Psoas muscle (tissue), 8 donors: ENCODE data around the gene SMARCA2. TPM values are rescaled to one million over a fixed set of nuclear protein-coding genes. Genes with fewer than 3 reads are reported as not detected.
A peak's percentile ranks its signal among the peaks of the same experiment; 100 is the strongest.

Experiments
- ATAC-seq, 4 donors: fragments of 200-7000 bp; cut with Tn5 transposase; one replicate each; pipeline ENCODE4 v1.9.1; 2020; ENCODE audit warnings: moderate library complexity in 3 of 4, mild to moderate bottlenecking in 2 of 4
- DNase-seq, 2 donors: peaks; one replicate each; pipeline ENCODE4 v3.0.0-alpha.2; 2020
- H3K27ac ChIP-seq: fragments of 200-600 bp; one replicate; pipeline ENCODE4 v1.8.0; 2022
- H3K27me3 ChIP-seq, 3 donors: fragments of 200-600 bp in 1 of 3; one replicate each; pipeline versions ENCODE4 v1.6.1 to v1.8.0; 2013 to 2022; ENCODE audit warnings: low read length in 2 of 3, mild to moderate bottlenecking in 2 of 3, moderate library complexity in 1 of 3; ENCODE audit not compliant: insufficient read depth in 3 of 3
- H3K36me3 ChIP-seq, 2 donors: fragments of 200-600 bp in 1 of 2; one replicate each; pipeline versions ENCODE4 v1.6.1 to v1.8.0; 2013 to 2022; ENCODE audit warnings: low read depth in 1 of 2, mild to moderate bottlenecking in 1 of 2, moderate library complexity in 1 of 2; ENCODE audit not compliant: insufficient read depth in 1 of 2
- H3K4me1 ChIP-seq: fragments of 200-600 bp; one replicate; pipeline ENCODE4 v1.8.0; 2022
- H3K4me3 ChIP-seq: fragments of 200-600 bp; one replicate; pipeline ENCODE4 v1.8.0; 2022; ENCODE audit warnings: mild to moderate bottlenecking
- H3K9me3 ChIP-seq: fragments of 200-600 bp; one replicate; pipeline ENCODE4 v1.8.0; 2022
- WGBS, 3 donors: extraction: QIAGEN DNeasy Blood & Tissue Kit; methylation state at CpG; one replicate each; pipeline versions ENCODE4 v1.1.6 to v1.1.7; 2013; 5-methylcytosine and 5-hydroxymethylcytosine counted together
- intact Hi-C, 2 donors: fragments of 100-400 bp; cut with DNase I; formaldehyde crosslinking; loops; one replicate each; pipeline versions ENCODE4 v1.11.0 to v1.14.2; 2022
- polyA plus RNA-seq, 3 donors: library from polyadenylated mRNA; stranded (reverse); fragments of 200-250 nt; gene quantifications; one replicate each; pipeline ENCODE4 v1.2.3, GENCODE V29; 2013
- total RNA-seq, 4 donors: library from RNA; stranded (reverse); fragmentation: NEBNext Ultra II Directional in 2 of 4; extraction: Animal tissue kit (Norgen Biotek cat#: 25700) in 2 of 4; gene quantifications; one replicate each; pipeline versions ENCODE4 v1.2.1 to v1.2.4, GENCODE V29; 2021 to 2023
- TF ChIP-seq, protein P1 (sequence below): fragments of 200-600 bp; IDR thresholded peaks from one replicate; pipeline ENCODE4 v1.8.0; 2022; ENCODE audit warnings: antibody characterized with exemption
- donor health status: healthy with polysubstance abuse.
- donor health status: DM: no; HTN: no; CAD: no; lungs with moderate emphysema.
- donor health status: Bipolar disorder and iron deficiency.
- donor health status: healthy.
- donor health status: DM: yes; HTN: yes; CAD: no.
- donor health status: DM: no; HTN: no; CAD: no.
- donor health status: DM: no; HTN: no; CAD: no.
- donor health status: DM: yes; HTN: yes; CAD: no.

Gene SMARCA2
- total and polyA plus RNA-seq, 7 donors = 13.8 to 97.2 (median 64.6) TPM

DNA sequence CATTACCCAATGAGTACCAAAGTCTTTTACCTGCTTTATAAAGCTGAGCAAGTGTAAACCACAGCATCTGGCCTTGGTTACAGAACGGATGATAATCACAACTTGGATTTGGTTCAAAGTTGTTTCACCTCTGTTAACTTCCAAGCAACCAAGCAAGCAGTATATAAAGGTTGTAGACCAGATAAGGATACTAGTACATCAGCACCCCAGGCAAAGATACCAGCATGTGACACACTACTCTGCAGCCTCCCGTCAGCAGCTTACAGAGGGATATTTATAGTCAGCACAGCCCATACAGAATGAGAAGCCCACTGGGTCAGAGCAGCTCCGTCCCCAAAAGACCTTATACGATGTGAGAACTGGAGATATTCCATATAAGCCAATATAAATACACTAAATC, 193.3 kb downstream of the SMARCA2 start:
- no peak overlapping the region for H3K27ac ChIP-seq
- TF ChIP-seq, protein P1, sequence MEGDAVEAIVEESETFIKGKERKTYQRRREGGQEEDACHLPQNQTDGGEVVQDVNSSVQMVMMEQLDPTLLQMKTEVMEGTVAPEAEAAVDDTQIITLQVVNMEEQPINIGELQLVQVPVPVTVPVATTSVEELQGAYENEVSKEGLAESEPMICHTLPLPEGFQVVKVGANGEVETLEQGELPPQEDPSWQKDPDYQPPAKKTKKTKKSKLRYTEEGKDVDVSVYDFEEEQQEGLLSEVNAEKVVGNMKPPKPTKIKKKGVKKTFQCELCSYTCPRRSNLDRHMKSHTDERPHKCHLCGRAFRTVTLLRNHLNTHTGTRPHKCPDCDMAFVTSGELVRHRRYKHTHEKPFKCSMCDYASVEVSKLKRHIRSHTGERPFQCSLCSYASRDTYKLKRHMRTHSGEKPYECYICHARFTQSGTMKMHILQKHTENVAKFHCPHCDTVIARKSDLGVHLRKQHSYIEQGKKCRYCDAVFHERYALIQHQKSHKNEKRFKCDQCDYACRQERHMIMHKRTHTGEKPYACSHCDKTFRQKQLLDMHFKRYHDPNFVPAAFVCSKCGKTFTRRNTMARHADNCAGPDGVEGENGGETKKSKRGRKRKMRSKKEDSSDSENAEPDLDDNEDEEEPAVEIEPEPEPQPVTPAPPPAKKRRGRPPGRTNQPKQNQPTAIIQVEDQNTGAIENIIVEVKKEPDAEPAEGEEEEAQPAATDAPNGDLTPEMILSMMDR = no peak
- H3K27me3 ChIP-seq = no peaks in the 10 kb centered on the region
- intact Hi-C loops = no loop called here
- H3K4me3 ChIP-seq = no peak overlapping the region
- ATAC-seq (peak in 2 of 4 donors; percentile 53), DNase-seq (no peak)
- 32 to 57% (median 36%) methylated on average over 4 of the region's 4 CpGs for WGBS, 3 donors
- H3K36me3 ChIP-seq = no peaks in the 10 kb centered on the region
- no peaks in the 10 kb centered on the region for H3K9me3 ChIP-seq
- no peaks in the 10 kb centered on the region for H3K4me1 ChIP-seq

DNA sequence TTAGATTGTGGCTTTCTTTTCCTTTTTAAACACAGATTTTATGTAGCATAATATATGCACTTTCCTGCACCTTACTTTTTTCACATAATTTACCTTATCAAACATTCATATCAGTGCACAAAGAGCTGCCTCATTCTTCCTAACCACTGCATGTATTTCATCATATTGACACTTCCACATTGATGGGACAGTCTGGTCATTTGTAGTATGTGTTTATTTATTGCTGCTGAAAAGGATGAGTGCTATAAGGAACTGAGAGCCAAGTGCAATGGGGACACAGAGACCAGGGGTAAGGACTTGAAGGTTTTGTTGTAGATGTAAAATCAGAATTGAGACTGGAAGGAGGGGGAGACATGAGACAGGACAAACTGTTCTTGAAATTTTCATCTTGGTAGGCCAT, 193.8 kb downstream of the SMARCA2 start:
- intact Hi-C loops = no loop called here
- Histone ChIP-seq H3K27me3 (no peaks in the 10 kb centered on the region), H3K4me1 (no peaks in the 10 kb centered on the region), H3K27ac (no peak overlapping the region), H3K4me3 (no peak overlapping the region), H3K36me3 (no peaks in the 10 kb centered on the region), H3K9me3 (no peaks in the 10 kb centered on the region)
- TF ChIP-seq, protein P1 = no peak
- ATAC-seq (no peak), DNase-seq (no peak)

DNA sequence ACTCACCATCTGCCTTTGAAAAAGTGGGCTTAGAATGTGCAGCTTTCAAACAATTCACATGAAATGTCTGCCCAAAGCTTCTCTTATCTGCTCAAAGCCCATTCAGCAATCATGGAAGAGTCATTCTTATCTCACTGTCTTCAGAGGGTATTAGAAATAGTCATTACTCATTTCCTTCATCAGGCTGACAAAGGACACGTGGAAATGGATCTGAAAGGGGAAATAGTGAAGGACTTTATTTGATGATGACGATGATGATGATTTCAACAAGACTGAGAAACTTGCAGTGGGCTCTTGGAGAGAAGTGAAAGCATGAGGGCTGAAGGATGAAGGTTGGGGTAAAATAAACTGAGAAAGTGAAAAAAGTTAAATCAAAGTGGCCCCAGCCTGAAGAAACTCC, 194.3 kb downstream of the SMARCA2 start:
- no peak for ATAC-seq
- intact Hi-C loops = no loop called here
- Histone ChIP-seq H3K4me3 (no peak overlapping the region), H3K36me3 (no peaks in the 10 kb centered on the region), H3K27me3 (no peaks in the 10 kb centered on the region), H3K9me3 (no peaks in the 10 kb centered on the region), H3K4me1 (no peaks in the 10 kb centered on the region), H3K27ac (no peak overlapping the region)
- TF ChIP-seq, protein P1 = no peak
- no peak for DNase-seq
- WGBS, 3 donors = 60 to 73% (median 65%) methylated on average over 2 of the region's 2 CpGs

DNA sequence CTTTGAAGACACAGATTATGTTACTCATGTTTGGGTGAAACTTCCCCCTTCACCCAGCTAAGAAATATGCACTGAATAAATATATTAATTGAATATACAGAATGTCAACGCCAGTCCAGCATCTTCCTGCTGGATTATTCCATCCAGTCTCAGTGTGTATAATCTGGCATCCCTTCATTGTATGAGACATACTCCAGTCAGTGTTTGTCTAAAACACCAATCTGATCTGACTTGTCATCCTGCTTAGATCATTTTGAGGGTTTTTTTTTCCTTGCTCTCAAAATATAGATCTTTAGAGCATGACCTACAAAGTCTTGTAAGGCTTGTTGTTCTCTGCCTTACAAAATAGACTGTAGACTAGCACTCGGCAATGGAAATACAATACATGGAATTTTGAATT, 195.1 kb downstream of the SMARCA2 start:
- ATAC-seq (no peak), DNase-seq (no peak)
- Histone ChIP-seq H3K4me3 (no peak overlapping the region), H3K4me1 (no peaks in the 10 kb centered on the region), H3K36me3 (no peaks in the 10 kb centered on the region), H3K27me3 (no peaks in the 10 kb centered on the region), H3K27ac (no peak overlapping the region), H3K9me3 (no peaks in the 10 kb centered on the region)
- TF ChIP-seq, protein P1 = no peak
- intact Hi-C loops = loop anchor here in 1 of 2 donors (5.0 kb wide), 1 partner anchor 1283 kb away; no protein-coding TSS in a partner anchor
- 86 to 89% (median 87%) methylated on average over 2 of the region's 2 CpGs for WGBS, 3 donors

DNA sequence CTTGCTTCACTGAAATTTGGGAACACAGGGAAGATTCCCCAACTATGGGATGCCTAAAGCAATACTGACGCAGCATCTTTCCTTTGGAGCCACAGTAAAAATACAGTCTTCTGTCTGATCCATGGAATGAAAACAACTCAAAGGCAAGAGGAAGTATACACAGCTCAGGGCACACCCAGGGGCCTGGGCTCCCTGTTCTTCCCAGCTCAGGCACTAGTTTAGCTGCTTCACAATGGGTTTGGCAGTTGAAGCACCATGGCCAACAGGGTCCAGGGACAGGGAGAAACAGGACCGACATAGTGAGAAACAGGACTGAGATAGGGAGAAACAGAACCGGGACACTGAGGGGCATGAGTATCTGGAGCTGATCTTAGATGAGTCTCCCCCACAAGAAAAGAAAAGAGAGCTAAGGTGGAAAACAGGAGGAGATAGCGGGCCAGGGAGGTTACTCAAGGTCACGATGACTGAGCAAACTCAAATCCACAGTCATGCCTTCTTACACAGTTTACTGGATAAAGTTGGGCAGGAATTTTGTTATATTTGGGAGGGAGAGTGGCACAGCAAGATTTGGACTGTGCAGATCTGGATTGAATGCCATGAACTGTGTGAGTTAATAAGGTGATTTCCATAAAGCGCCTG, 198.8 kb downstream of the SMARCA2 start:
- Histone ChIP-seq H3K27me3 (no peaks in the 10 kb centered on the region), H3K36me3 (no peaks in the 10 kb centered on the region), H3K9me3 (no peaks in the 10 kb centered on the region), H3K27ac (no peak overlapping the region), H3K4me3 (no peak overlapping the region), H3K4me1 (no peaks in the 10 kb centered on the region)
- TF ChIP-seq, protein P1 = no peak
- DNase-seq = no peak
- no peak for ATAC-seq
- WGBS, 3 donors = 71 to 88% (median 77%) methylated on average over 6 of the region's 6 CpGs
- intact Hi-C loops = loop anchor here in 1 of 2 donors (5.0 kb wide), 1 partner anchor 1287 kb away; no protein-coding TSS in a partner anchor
